ENCODE measurements around the gene RPS3.
"Not testable (repeated sequence)": the region's sequence is repeated elsewhere in the genome, so short reads cannot be mapped to it uniquely, and the experiment has no call there.

The RPS3 gene

GRCh38 chr11:75380716-75381420 is 18.4 kb upstream of the RPS3 start:
- no peak for DNase-seq

GRCh38 chr11:75383246-75383645 is 16.1 kb upstream of the RPS3 start:
- no peak for DNase-seq

- peak; percentile 79 for DNase-seq
Observed at GRCh38 chr11:75384438-75385080, 14.8 kb upstream of the RPS3 start.

- no peak for DNase-seq
Observed at GRCh38 chr11:75386942-75387630, 12.2 kb upstream of the RPS3 start.

- no peak for DNase-seq
Observed at GRCh38 chr11:75387736-75388294, 11.5 kb upstream of the RPS3 start.

GRCh38 chr11:75388386-75389275 is 10.7 kb upstream of the RPS3 start:
- peak; percentile 69 for DNase-seq

- no peak for DNase-seq
Observed at GRCh38 chr11:75389276-75389605, 10.1 kb upstream of the RPS3 start.

- no peak for DNase-seq
Observed at GRCh38 chr11:75389925-75390324, 9.4 kb upstream of the RPS3 start.

GRCh38 chr11:75394085-75394840 is 5.1 kb upstream of the RPS3 start:
- no peak for DNase-seq

GRCh38 chr11:75398906-75399305 is 412 bp upstream of the RPS3 start:
- DNase-seq, result no peak

- DNase-seq, result no peak
Observed at GRCh38 chr11:75400146-75400865, 988 bp downstream of the RPS3 start.

GRCh38 chr11:75402002-75402773 is 2.9 kb downstream of the RPS3 start:
- DNase-seq, result no peak

- no peak for DNase-seq
Observed at GRCh38 chr11:75403037-75403436, 3.7 kb downstream of the RPS3 start.

- no peak for DNase-seq
Observed at GRCh38 chr11:75403983-75404658, 4.8 kb downstream of the RPS3 start.

- DNase-seq, result no peak
Observed at GRCh38 chr11:75406338-75406777, 7.0 kb downstream of the RPS3 start.

- no peak for DNase-seq
Observed at GRCh38 chr11:75408957-75409219, 9.6 kb downstream of the RPS3 start.

GRCh38 chr11:75409971-75410370 is 10.7 kb downstream of the RPS3 start:
- not testable (repeated sequence) for DNase-seq

- not testable (repeated sequence) for DNase-seq
Observed at GRCh38 chr11:75413146-75413545, 13.8 kb downstream of the RPS3 start.

GRCh38 chr11:75413864-75414263 is 14.5 kb downstream of the RPS3 start:
- no peak for DNase-seq

All from activated naive CD4-positive, alpha-beta T cell treated with anti-CD3 and anti-CD28 coated beads, Interleukin-2, amount 50 U/mL, for 16 hours (primary cell).